Measurements from ENCODE around the gene NDUFAF5.
"Not testable (repeated sequence)": the region's sequence is repeated elsewhere in the genome, so short reads cannot be mapped to it uniquely, and the experiment has no call there.

NDUFAF5 gene

GRCh38 chr20:13755809-13756208 lies 29.0 kb upstream of the NDUFAF5 start:
- H3K27me3 ChIP-seq (replicated peaks; ENCODE audit: control insufficient read depth, insufficient read depth, low read length): no peaks in the 10 kb centered on the region
- H3K9ac ChIP-seq (ENCODE audit: low read length): no peak overlapping the region
- peaks cover 47% of the 10 kb centered on the region for H3K36me3 ChIP-seq (ENCODE audit: control insufficient read depth, insufficient read depth, low read length, severe bottlenecking)
- H3K4me1 ChIP-seq (ENCODE audit: control insufficient read depth, insufficient read depth, low read length): no peaks in the 10 kb centered on the region
- no peak for DNase-seq (ENCODE audit: low read depth)
- no peak overlapping the region for H3K4me3 ChIP-seq (ENCODE audit: low read length)
- H3K9me3 ChIP-seq (ENCODE audit: control insufficient read depth, low read length): no peaks in the 10 kb centered on the region

- Histone ChIP-seq H3K9me3 (ENCODE audit: control insufficient read depth, low read length) (no peaks in the 10 kb centered on the region), H3K9ac (ENCODE audit: low read length) (no peak overlapping the region), H3K36me3 (ENCODE audit: control insufficient read depth, insufficient read depth, low read length, severe bottlenecking) (peaks cover 44% of the 10 kb centered on the region), H3K4me1 (ENCODE audit: control insufficient read depth, insufficient read depth, low read length) (no peaks in the 10 kb centered on the region), H3K27me3 (replicated peaks; ENCODE audit: control insufficient read depth, insufficient read depth, low read length) (no peaks in the 10 kb centered on the region), H3K4me3 (ENCODE audit: low read length) (no peak overlapping the region)
- no peak for DNase-seq (ENCODE audit: low read depth)
Measured at GRCh38 chr20:13756551-13756950, 28.3 kb upstream of the NDUFAF5 start.

GRCh38 chr20:13758884-13759283 lies 25.9 kb upstream of the NDUFAF5 start:
- Histone ChIP-seq H3K9ac (ENCODE audit: low read length) (no peak overlapping the region), H3K4me1 (ENCODE audit: control insufficient read depth, insufficient read depth, low read length) (no peaks in the 10 kb centered on the region), H3K36me3 (ENCODE audit: control insufficient read depth, insufficient read depth, low read length, severe bottlenecking) (peaks cover 57% of the 10 kb centered on the region), H3K4me3 (ENCODE audit: low read length) (no peak overlapping the region), H3K9me3 (ENCODE audit: control insufficient read depth, low read length) (no peaks in the 10 kb centered on the region), H3K27me3 (replicated peaks; ENCODE audit: control insufficient read depth, insufficient read depth, low read length) (no peaks in the 10 kb centered on the region)
- no peak for DNase-seq (ENCODE audit: low read depth)

- not testable (repeated sequence) for H3K4me1 ChIP-seq (ENCODE audit: control insufficient read depth, insufficient read depth, low read length); H3K9me3 ChIP-seq (ENCODE audit: control insufficient read depth, low read length); H3K4me3 ChIP-seq (ENCODE audit: low read length); DNase-seq (ENCODE audit: low read depth); H3K9ac ChIP-seq (ENCODE audit: low read length); H3K27me3 ChIP-seq (replicated peaks; ENCODE audit: control insufficient read depth, insufficient read depth, low read length)
- H3K36me3 ChIP-seq (ENCODE audit: control insufficient read depth, insufficient read depth, low read length, severe bottlenecking): peaks cover 65% of the 10 kb centered on the region
Measured at GRCh38 chr20:13760451-13760946, 24.3 kb upstream of the NDUFAF5 start.

- peaks cover 76% of the 10 kb centered on the region for H3K36me3 ChIP-seq (ENCODE audit: control insufficient read depth, insufficient read depth, low read length, severe bottlenecking)
- H3K4me3 ChIP-seq (ENCODE audit: low read length): no peak overlapping the region
- no peaks in the 10 kb centered on the region for H3K27me3 ChIP-seq (replicated peaks; ENCODE audit: control insufficient read depth, insufficient read depth, low read length)
- DNase-seq (ENCODE audit: low read depth): no peak
- H3K9ac ChIP-seq (ENCODE audit: low read length): no peak overlapping the region
- H3K4me1 ChIP-seq (ENCODE audit: control insufficient read depth, insufficient read depth, low read length): no peaks in the 10 kb centered on the region
- peaks cover 14% of the 10 kb centered on the region for H3K9me3 ChIP-seq (ENCODE audit: control insufficient read depth, low read length)
Measured at GRCh38 chr20:13765299-13765698, 19.5 kb upstream of the NDUFAF5 start.

DNA sequence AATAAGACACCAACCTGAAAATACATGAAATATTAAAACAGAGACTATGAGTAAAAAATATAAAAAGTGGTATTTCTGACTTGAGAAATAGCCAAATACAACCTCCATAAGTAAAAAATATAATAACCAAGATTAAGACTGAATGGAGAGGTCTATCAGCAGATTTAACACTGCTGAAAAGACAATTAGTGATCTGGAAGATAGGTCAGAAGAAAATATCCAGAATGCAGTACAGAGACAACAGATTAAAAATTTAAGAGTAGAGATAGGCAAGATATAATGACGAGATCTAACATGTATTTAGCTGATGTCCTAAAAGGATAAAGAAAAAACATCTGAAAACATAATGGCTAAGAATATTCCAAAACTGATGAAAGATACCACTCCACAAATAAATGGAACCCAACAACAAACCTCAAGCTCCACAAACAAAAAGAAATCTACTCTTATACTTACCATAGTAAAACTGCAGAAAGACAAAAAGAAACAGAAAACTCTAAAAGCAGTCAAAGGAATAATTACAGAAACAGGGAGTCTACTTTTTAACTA lies 18.9 kb upstream of the NDUFAF5 start:
- peaks cover 82% of the 10 kb centered on the region for H3K36me3 ChIP-seq (ENCODE audit: control insufficient read depth, insufficient read depth, low read length, severe bottlenecking)
- H3K27me3 ChIP-seq (replicated peaks; ENCODE audit: control insufficient read depth, insufficient read depth, low read length): no peaks in the 10 kb centered on the region
- DNase-seq (ENCODE audit: low read depth): no peak
- H3K4me1 ChIP-seq (ENCODE audit: control insufficient read depth, insufficient read depth, low read length): no peaks in the 10 kb centered on the region
- H3K4me3 ChIP-seq (ENCODE audit: low read length): no peak overlapping the region
- no peak overlapping the region for H3K9ac ChIP-seq (ENCODE audit: low read length)
- peaks cover 14% of the 10 kb centered on the region for H3K9me3 ChIP-seq (ENCODE audit: control insufficient read depth, low read length)

DNA sequence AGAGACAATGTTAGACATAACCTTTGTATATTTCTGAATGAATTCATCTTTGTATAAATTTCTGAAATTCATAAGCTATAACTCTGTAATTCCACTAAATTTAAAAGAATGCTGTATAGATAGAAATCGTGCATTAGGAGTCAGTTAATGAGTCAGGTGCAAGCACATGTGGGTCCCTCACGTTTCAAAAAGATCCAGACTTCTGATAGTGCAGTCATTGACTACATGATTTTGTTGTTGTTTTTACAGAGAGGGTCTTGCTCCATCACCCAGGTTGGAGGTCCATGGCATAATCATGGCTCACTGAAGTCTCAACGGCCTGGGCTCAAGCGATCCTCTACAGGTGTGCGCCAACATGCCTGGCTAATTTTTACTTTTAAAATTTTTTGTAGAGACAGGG lies 14.7 kb upstream of the NDUFAF5 start:
- H3K36me3 ChIP-seq (ENCODE audit: control insufficient read depth, insufficient read depth, low read length, severe bottlenecking): peaks cover 73% of the 10 kb centered on the region
- no peak overlapping the region for H3K4me3 ChIP-seq (ENCODE audit: low read length)
- peaks cover 4% of the 10 kb centered on the region for H3K4me1 ChIP-seq (ENCODE audit: control insufficient read depth, insufficient read depth, low read length)
- peaks cover 14% of the 10 kb centered on the region for H3K9me3 ChIP-seq (ENCODE audit: control insufficient read depth, low read length)
- DNase-seq (ENCODE audit: low read depth): no peak
- H3K27me3 ChIP-seq (replicated peaks; ENCODE audit: control insufficient read depth, insufficient read depth, low read length): no peaks in the 10 kb centered on the region
- no peak overlapping the region for H3K9ac ChIP-seq (ENCODE audit: low read length)

- H3K4me3 ChIP-seq (ENCODE audit: low read length): no peak overlapping the region
- H3K4me1 ChIP-seq (ENCODE audit: control insufficient read depth, insufficient read depth, low read length): peaks cover 4% of the 10 kb centered on the region
- H3K27me3 ChIP-seq (replicated peaks; ENCODE audit: control insufficient read depth, insufficient read depth, low read length): no peaks in the 10 kb centered on the region
- H3K9ac ChIP-seq (ENCODE audit: low read length): peak overlapping the region; percentile 5
- peaks cover 73% of the 10 kb centered on the region for H3K36me3 ChIP-seq (ENCODE audit: control insufficient read depth, insufficient read depth, low read length, severe bottlenecking)
- no peaks in the 10 kb centered on the region for H3K9me3 ChIP-seq (ENCODE audit: control insufficient read depth, low read length)
- DNase-seq (ENCODE audit: low read depth): peak; percentile 83
Measured at GRCh38 chr20:13771853-13772453, 12.9 kb upstream of the NDUFAF5 start.

GRCh38 chr20:13772529-13772928 lies 12.3 kb upstream of the NDUFAF5 start:
- H3K9me3 ChIP-seq (ENCODE audit: control insufficient read depth, low read length): no peaks in the 10 kb centered on the region
- H3K4me3 ChIP-seq (ENCODE audit: low read length): no peak overlapping the region
- peaks cover 72% of the 10 kb centered on the region for H3K36me3 ChIP-seq (ENCODE audit: control insufficient read depth, insufficient read depth, low read length, severe bottlenecking)
- peak overlapping the region; percentile 5 for H3K9ac ChIP-seq (ENCODE audit: low read length)
- no peaks in the 10 kb centered on the region for H3K27me3 ChIP-seq (replicated peaks; ENCODE audit: control insufficient read depth, insufficient read depth, low read length)
- DNase-seq (ENCODE audit: low read depth): no peak
- H3K4me1 ChIP-seq (ENCODE audit: control insufficient read depth, insufficient read depth, low read length): peaks cover 8% of the 10 kb centered on the region

- DNase-seq (ENCODE audit: low read depth): no peak
- Histone ChIP-seq H3K9ac (ENCODE audit: low read length) (no peak overlapping the region), H3K36me3 (ENCODE audit: control insufficient read depth, insufficient read depth, low read length, severe bottlenecking) (peaks cover 55% of the 10 kb centered on the region), H3K9me3 (ENCODE audit: control insufficient read depth, low read length) (no peaks in the 10 kb centered on the region), H3K4me3 (ENCODE audit: low read length) (no peak overlapping the region), H3K4me1 (ENCODE audit: control insufficient read depth, insufficient read depth, low read length) (peaks cover 8% of the 10 kb centered on the region), H3K27me3 (replicated peaks; ENCODE audit: control insufficient read depth, insufficient read depth, low read length) (no peaks in the 10 kb centered on the region)
Measured at GRCh38 chr20:13775867-13776266, 9.0 kb upstream of the NDUFAF5 start.

DNA sequence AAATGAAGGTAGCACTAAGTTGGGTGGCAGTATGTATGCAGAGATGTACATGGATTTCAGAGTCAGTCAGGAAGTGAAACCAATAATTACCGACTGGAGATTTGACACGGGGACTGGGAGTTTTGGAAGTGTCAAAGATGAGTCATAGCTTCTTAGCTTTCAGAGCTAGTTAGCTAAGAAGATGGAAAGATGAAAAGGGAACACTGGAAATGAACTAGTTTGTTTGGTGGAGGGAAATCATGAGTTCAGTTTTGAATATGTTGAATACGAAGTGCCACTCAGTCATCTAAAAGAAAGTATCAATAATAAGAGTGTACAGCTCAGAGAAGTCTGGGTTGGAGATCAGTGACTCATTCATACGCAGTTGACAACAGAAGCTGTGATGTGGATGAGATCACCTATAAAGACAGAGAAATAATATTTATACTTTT lies 7.6 kb upstream of the NDUFAF5 start:
- Histone ChIP-seq H3K36me3 (ENCODE audit: control insufficient read depth, insufficient read depth, low read length, severe bottlenecking) (peaks cover 57% of the 10 kb centered on the region), H3K9me3 (ENCODE audit: control insufficient read depth, low read length) (no peaks in the 10 kb centered on the region), H3K27me3 (replicated peaks; ENCODE audit: control insufficient read depth, insufficient read depth, low read length) (no peaks in the 10 kb centered on the region), H3K9ac (ENCODE audit: low read length) (no peak overlapping the region), H3K4me1 (ENCODE audit: control insufficient read depth, insufficient read depth, low read length) (peaks cover 7% of the 10 kb centered on the region), H3K4me3 (ENCODE audit: low read length) (no peak overlapping the region)
- no peak for DNase-seq (ENCODE audit: low read depth)

- Histone ChIP-seq H3K36me3 (ENCODE audit: control insufficient read depth, insufficient read depth, low read length, severe bottlenecking) (peaks cover 62% of the 10 kb centered on the region), H3K4me3 (ENCODE audit: low read length) (no peak overlapping the region), H3K4me1 (ENCODE audit: control insufficient read depth, insufficient read depth, low read length) (peaks cover 10% of the 10 kb centered on the region)
Measured at GRCh38 chr20:13778827-13779226, 6.0 kb upstream of the NDUFAF5 start.

More at GRCh38 chr20:13778827-13779226, 6.0 kb upstream of the NDUFAF5 start:
- no peaks in the 10 kb centered on the region for H3K9me3 ChIP-seq (ENCODE audit: control insufficient read depth, low read length)
- no peak for DNase-seq (ENCODE audit: low read depth)
- H3K9ac ChIP-seq (ENCODE audit: low read length): no peak overlapping the region
- H3K27me3 ChIP-seq (replicated peaks; ENCODE audit: control insufficient read depth, insufficient read depth, low read length): no peaks in the 10 kb centered on the region
